Activated naive CD4-positive, alpha-beta T cell treated with anti-CD3 and anti-CD28 coated beads, Interleukin-2, amount 10 ng/mL, durations not matched to agents 5 hours and 36 hours (primary cell): Measurements from ENCODE around the gene ZNF879. TPM values are rescaled to one million over a fixed set of nuclear protein-coding genes. Genes with fewer than 3 reads are reported as not detected.

Source experiments
- total RNA-seq, 2 experiments: library from RNA; stranded (reverse); gene quantifications; one replicate each; pipeline ENCODE4 v1.2.3, GENCODE V29; 2021

Gene ZNF879
- 1 to 10 TPM; 7.2 to 7.3 TPM for total RNA-seq

DNA sequence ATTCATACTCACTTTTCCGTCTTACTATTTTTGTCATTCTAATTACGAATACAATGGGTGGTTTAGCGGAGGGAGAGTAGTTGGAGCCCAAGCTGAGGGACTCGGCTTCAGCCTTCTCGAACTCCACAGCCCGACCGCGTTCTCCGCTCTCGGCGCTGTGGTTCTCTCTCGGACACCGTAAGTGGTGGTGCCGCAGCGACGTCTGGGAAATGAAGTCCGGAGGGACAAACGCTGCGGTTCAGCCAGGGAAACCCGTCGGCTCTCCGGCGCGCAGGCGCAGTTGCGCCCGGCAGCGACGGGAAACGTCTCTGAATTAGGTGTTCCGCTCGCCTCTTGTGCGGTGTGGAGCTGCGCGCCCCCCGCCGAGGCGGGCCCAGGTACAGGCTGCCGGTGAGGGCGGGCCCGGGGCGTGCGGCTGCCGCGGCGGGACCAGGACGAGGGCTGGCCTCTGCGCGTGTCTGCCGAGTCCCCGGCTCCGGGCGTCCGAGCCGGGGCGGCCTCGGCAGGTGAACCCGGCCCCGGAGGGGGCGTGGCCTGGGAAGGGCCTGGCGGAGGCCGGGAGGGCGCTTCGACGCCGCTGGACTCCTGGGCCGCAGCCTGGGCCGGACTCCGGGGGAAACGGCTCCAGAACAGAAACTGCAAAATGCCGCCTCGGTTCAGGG is at the start of gene ZNF879:
ZNF879 (plus strand) TSS at position 277 of the 662 bp plus-strand sequence. CDS start 1,201 bp downstream, outside the sequence.

DNA sequence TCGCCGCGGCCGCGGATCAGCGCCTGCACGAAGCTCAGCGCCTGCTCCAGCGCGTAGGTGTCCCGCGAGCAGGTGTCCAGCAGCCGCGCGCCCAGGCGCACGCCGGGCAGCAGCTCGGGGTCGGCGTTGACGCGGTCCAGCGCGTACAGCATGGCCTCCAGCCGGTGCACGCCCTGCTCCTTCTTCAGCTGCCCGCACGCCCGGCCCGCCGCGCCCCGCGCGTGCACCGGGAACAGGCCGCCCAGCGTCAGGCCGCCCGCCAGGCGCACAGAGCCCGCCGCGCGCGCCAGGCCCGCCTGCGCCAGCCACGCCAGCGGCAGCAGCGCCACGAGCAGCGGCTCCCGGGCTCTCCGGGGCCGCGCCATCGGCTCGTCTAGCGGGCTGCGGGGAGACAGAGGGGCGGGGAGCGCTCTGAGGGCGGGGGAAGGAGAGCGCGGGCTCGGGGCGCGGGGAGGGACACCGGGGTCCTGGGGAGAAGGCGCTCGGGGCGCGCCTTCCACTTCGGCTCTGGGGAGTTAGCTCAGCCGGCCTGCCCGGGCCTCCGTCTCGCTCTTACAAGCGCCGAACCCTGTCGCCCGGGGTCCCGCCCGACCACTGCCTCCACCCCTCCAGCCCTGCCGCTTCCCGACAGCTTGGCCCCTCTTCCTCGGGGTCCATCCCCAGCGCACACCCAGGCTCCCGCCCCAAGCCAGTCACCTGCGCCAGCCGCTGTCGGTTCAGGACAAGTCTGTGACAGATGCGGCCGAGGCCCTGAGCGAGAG is 28.8 kb upstream of the ZNF879 start, which contains the start of gene GRM6:
GRM6 (minus strand) TSS at position 741 of the 761 bp plus-strand sequence; CDS start at position 365, 376 bp downstream.

DNA sequence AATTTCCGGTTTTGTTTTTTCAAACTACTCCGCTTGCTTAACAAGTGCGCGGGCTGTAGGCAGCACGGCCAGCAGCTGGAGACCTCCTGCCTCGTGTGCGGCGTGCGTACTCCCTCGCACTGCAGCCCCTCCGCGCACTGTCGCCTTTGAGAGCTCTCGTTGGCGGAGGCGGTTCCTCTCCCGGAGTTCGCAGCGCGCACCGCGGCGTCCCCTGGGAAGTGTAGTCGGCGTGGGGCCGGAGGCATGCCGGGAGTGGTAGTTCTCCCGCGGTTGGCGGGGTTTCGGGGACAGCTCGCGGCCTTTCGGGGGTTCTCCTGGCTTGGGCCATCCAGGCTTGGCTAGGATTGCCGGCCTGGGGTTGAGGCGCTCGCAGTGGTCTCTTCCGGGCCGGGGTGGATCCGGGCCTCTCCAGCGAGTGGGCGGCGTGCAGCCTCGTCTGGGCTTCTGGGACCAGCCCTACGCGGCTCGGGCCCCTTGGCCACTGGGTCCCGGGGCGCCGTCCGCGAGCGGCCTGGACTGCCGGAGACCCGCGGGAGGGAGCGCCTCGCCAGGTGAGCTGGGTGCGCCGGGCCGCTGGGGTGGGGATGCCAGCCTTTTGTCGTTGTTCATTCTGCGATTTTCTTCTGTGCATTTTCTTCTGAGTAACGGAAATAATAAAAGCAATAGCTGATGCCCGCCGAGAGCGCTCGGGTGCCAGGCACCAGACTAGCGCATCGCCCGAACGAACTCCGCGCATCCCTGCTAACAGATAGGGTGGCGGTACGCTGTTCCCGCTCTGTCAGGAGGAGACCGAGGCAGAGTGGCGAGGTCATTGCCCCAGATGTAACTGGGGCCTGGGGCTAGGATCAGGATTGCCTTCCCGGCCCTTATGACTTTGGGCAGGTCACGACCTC is 36.8 kb downstream of the ZNF879 start, which contains the start of gene ZNF354C:
ZNF354C (plus strand) TSS at position 258 of the 893 bp plus-strand sequence. CDS start 1,696 bp downstream, outside the sequence.

Other genes starting within 250 kb of the ZNF879 start
- gene ZNF354B, start 163.9 kb upstream of the ZNF879 start, total RNA-seq = 10 to 100 TPM; 17.2 to 20.7 TPM
- under 1 TPM; 0.29 to 0.48 TPM for gene ZFP2, start 127.9 kb upstream of the ZNF879 start, total RNA-seq
- gene ZNF454, start 82.6 kb upstream of the ZNF879 start, total RNA-seq = not detected
- not detected for gene GRM6, start 28.5 kb upstream of the ZNF879 start, total RNA-seq
- gene ZNF354C, start 36.6 kb downstream of the ZNF879 start, total RNA-seq = 1 to 10 TPM; 7.0 to 7.1 TPM